NB4 (cell line): Measurements from ENCODE around the gene MARK4.

Source experiments
- DNase-seq: peaks from one replicate; pipeline ENCODE4 v3.0.0; 2010; ENCODE audit warnings: low read depth
- H3K4me3 ChIP-seq: one replicate; pipeline ENCODE4 v1.5.1; 2011; ENCODE audit warnings: mild to moderate bottlenecking, low read depth, low read length, moderate library complexity
- MYC ChIP-seq: IDR thresholded peaks from 2 replicates; pipeline ENCODE4 v1.6.1; 2011; ENCODE audit warnings: low read depth, low read length
- POLR2A ChIP-seq: IDR thresholded peaks from 2 replicates; pipeline ENCODE4 v1.6.1; 2011; ENCODE audit warnings: mild to moderate bottlenecking; ENCODE audit not compliant: insufficient read length; ENCODE audit errors: extremely low read depth
- TF ChIP-seq, protein P1 (sequence below): IDR thresholded peaks from one replicate; pipeline ENCODE4 v1.5.1; 2012; ENCODE audit warnings: low read depth, low read length
- TF ChIP-seq, protein P2 (sequence below): IDR thresholded peaks from 2 replicates; pipeline ENCODE4 v1.6.1; 2011; ENCODE audit warnings: low read depth, low read length

Gene MARK4

DNA sequence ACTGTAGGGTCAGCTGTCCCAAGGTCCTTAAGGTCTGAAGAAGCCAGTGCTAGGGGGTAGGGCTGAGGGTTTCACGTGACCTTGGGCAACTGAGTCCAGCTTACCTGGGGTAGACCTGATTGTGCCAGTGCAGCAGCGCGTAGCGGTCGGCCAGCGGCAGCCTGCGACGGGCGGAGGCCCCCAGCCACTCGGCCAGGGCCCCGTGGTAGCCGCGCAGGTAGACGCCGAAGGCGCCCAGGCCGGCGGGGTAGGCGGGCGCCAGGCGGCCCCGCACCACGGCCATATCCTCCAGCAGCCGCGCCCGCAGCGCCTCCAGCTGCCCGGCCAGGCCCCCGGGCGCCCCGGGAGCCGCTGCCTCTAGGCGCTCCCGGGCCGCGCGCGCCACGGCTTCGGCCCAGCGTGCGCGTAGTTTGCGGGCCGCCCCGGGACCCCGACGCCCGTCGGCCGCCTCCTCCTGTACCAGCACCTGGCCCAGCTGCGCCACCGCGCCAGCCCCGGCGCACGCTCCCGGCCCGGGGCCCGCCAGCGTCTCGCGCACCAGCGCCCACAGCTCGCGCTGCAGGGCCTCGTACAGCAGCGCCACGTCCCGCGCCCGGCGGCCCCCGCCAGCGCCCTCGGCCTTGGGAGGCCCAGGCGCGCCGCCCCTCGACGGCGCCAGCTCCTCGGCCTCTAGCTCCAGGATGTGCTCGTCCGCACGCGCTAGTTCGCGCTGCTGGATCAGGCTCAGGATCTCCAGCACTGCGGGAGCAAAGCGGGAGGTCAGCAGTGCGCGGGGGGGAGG, 16.8 kb upstream of the MARK4 start:
- H3K4me3 ChIP-seq: no peak overlapping the region
- no peak for DNase-seq
- TF ChIP-seq POLR2A: no peak
- TF ChIP-seq, protein P1, sequence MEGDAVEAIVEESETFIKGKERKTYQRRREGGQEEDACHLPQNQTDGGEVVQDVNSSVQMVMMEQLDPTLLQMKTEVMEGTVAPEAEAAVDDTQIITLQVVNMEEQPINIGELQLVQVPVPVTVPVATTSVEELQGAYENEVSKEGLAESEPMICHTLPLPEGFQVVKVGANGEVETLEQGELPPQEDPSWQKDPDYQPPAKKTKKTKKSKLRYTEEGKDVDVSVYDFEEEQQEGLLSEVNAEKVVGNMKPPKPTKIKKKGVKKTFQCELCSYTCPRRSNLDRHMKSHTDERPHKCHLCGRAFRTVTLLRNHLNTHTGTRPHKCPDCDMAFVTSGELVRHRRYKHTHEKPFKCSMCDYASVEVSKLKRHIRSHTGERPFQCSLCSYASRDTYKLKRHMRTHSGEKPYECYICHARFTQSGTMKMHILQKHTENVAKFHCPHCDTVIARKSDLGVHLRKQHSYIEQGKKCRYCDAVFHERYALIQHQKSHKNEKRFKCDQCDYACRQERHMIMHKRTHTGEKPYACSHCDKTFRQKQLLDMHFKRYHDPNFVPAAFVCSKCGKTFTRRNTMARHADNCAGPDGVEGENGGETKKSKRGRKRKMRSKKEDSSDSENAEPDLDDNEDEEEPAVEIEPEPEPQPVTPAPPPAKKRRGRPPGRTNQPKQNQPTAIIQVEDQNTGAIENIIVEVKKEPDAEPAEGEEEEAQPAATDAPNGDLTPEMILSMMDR: no peak
- TF ChIP-seq, protein P2, sequence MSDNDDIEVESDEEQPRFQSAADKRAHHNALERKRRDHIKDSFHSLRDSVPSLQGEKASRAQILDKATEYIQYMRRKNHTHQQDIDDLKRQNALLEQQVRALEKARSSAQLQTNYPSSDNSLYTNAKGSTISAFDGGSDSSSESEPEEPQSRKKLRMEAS: no peak
- no peak for TF ChIP-seq MYC

DNA sequence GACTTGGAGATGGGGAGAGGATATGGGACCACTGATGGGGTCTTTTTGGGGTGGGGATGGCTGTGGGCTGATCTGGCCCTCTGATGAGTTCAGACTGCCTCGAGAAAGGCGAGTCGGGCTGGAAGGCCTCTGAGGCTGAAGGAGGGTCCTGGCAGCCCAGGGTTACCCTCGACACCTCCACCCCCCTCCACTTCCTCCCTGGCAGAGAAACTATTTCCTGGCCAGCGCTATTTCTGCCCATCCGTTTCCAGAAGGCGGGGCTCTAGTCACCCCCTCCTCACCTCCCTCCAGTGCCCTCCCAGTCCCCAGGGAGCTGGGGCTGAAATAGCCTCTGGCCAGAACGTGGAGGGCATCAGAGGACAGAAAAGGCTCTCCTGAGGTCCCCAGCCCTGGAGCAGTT, 15.6 kb upstream of the MARK4 start:
- DNase-seq: peak; percentile 12
- TF ChIP-seq, protein P1: no peak
- TF ChIP-seq, protein P2: no peak
- no peak for TF ChIP-seq POLR2A
- no peak for TF ChIP-seq MYC
- H3K4me3 ChIP-seq: no peak overlapping the region

DNA sequence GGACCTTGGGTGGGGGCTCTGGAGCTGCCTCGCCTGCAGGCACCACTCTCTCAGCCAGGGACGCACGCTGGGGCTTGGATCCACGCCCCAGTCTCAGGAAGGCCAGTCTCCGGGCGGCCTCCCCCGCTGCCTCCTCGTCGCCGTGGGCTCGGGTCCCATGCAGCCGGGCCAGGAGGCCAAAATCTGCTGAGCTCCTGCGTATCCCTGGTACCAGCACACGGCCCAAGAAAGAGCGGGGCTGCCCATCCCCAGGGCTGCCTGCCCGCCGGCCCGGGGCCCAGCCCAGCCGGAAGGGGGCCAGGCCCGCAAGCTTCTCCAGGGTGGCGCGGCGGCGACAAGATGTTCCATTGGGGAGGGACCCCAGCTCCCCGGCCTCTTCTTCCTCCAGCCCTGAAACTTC, 12.5 kb upstream of the MARK4 start:
- DNase-seq: no peak
- no peak for TF ChIP-seq POLR2A
- TF ChIP-seq, protein P1: no peak
- TF ChIP-seq, protein P2: no peak
- H3K4me3 ChIP-seq: no peak overlapping the region

DNA sequence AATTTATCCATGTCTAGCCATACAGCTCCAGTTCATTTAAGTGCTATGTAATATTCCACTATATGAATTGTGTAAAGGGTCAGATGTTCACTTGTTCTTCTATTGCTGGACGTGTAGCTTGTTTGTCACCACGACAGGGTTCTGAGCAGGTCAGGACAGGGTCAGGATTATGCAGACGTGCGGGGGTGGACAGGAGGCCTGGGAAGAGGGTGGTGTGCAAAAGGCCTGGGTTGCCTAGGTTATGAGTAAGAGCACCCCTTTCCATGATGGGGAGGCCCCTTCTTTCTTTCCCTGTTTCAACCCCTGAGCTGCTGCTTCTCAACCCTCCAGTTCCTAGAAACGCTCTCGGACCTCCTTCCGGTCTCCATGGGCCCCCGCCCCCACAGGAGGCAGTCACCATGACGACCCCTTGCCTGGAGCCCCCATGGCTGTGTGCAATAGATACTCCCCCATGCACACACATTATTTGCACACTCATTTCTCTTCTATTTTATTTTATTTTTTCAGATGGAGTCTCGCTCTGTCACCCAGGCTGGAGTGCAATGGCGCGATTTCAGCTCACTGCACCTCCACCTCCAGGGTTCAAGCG, 7.8 kb upstream of the MARK4 start:
- no peak for DNase-seq
- TF ChIP-seq, protein P2: no peak
- TF ChIP-seq POLR2A (no peak), MYC (no peak)
- TF ChIP-seq, protein P1: no peak
- H3K4me3 ChIP-seq: no peak overlapping the region

DNA sequence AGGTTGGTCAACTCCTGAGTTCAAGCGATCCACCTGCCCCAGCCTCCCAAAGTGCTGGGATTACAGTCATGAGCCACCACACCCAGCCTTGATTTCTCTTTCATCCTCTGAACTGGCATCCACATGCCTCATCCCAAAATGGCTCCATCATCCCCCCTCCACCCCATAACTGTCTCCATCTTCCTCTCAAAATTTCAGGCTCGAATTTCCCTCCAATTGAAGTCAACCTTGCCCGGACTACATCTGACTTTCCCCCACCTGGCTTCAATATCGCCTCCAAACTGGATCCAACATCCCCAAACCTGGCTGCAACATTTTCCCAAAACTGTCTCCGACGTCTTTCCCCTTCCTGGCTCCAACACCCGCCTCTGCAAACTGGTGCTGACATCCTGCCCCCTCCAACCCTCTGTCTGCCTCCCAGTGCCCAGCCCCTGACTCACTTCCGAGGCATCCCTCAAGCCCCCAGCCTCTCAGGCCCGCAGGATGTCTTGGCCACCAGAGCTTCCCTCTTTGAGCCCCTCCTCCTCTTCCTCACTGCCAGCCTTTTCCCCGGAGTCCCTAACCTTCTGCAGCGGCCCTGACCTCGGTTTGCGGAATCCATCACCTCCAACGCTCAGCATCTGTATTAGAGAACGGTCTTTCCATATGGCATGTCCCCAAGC, 6.8 kb upstream of the MARK4 start:
- H3K4me3 ChIP-seq: no peak overlapping the region
- DNase-seq: no peak
- TF ChIP-seq MYC: no peak
- TF ChIP-seq POLR2A: no peak
- TF ChIP-seq, protein P2: no peak
- TF ChIP-seq, protein P1: no peak
